Activated CD8-positive, alpha-beta memory T cell treated with anti-CD3 and anti-CD28 coated beads, Interleukin-2, amount 50 U/mL, for 24 hours (primary cell): ENCODE results near the gene ATP8B4.

Source experiments
- DNase-seq: peaks from one replicate; pipeline ENCODE4 v3.0.0-alpha.2; 2020; ENCODE audit errors: extremely low read depth

The ATP8B4 gene

GRCh38 chr15:49898097-49898496 lies 220.9 kb downstream of the ATP8B4 start:
- DNase-seq = no peak

- DNase-seq = no peak
Measured at GRCh38 chr15:49895347-49896223, 223.4 kb downstream of the ATP8B4 start.

GRCh38 chr15:49890689-49891088 lies 228.3 kb downstream of the ATP8B4 start:
- DNase-seq = no peak

GRCh38 chr15:49889536-49889935 lies 229.5 kb downstream of the ATP8B4 start:
- no peak for DNase-seq

GRCh38 chr15:49888734-49889133 lies 230.3 kb downstream of the ATP8B4 start:
- no peak for DNase-seq

GRCh38 chr15:49888323-49888693 lies 230.7 kb downstream of the ATP8B4 start:
- DNase-seq = no peak

GRCh38 chr15:49887659-49888322 lies 231.2 kb downstream of the ATP8B4 start:
- no peak for DNase-seq

GRCh38 chr15:49883121-49883520 lies 235.9 kb downstream of the ATP8B4 start:
- no peak for DNase-seq

GRCh38 chr15:49881866-49882265 lies 237.2 kb downstream of the ATP8B4 start:
- no peak for DNase-seq

GRCh38 chr15:49881433-49881832 lies 237.6 kb downstream of the ATP8B4 start:
- no peak for DNase-seq

- DNase-seq = no peak
Measured at GRCh38 chr15:49877873-49878521, 241.0 kb downstream of the ATP8B4 start.

GRCh38 chr15:49877117-49877872 lies 241.7 kb downstream of the ATP8B4 start:
- DNase-seq = no peak

- no peak for DNase-seq
Measured at GRCh38 chr15:49876401-49877038, 242.5 kb downstream of the ATP8B4 start.

GRCh38 chr15:49875392-49875791 lies 243.6 kb downstream of the ATP8B4 start:
- DNase-seq = no peak

- DNase-seq = no peak
Measured at GRCh38 chr15:49870472-49870871, 248.6 kb downstream of the ATP8B4 start.

GRCh38 chr15:49868348-49868747 lies 250.7 kb downstream of the ATP8B4 start:
- DNase-seq = no peak

- DNase-seq = no peak
Measured at GRCh38 chr15:49865925-49866757, 252.9 kb downstream of the ATP8B4 start.

- no peak for DNase-seq
Measured at GRCh38 chr15:49864251-49864650, 254.8 kb downstream of the ATP8B4 start.

- DNase-seq = no peak
Measured at GRCh38 chr15:49863431-49864224, 255.4 kb downstream of the ATP8B4 start.

- DNase-seq = no peak
Measured at GRCh38 chr15:49860101-49860500, 258.9 kb downstream of the ATP8B4 start.
